CD4-positive, alpha-beta T cell treated with Interleukin-10 for 1 hour (primary cell): Measurements from ENCODE around the gene SDK2.

Experiments
- DNase-seq: peaks from one replicate; pipeline ENCODE4 v3.0.0-alpha.2; 2020

SDK2 gene

DNA sequence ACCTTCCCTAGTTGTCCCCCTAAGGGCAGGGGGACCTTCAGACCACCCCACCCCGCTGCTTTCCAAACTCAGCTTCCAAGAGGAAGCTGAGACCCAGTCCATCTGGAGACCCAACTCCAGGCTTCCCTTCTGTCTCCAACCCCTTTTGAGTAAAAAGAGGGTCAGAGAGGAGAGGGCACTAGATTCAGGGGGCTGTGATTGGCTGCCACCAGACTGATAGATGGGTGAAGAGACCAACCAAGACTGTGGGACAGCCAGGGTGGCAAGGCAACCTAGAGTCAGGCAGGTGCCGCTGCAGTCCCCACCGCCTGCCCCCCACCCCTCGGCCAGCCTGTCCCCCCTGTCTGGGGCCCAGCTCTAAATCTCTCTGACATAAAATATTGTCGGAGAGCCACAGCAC, 92.5 kb downstream of the SDK2 start:
- DNase-seq = peak; percentile 27

DNA sequence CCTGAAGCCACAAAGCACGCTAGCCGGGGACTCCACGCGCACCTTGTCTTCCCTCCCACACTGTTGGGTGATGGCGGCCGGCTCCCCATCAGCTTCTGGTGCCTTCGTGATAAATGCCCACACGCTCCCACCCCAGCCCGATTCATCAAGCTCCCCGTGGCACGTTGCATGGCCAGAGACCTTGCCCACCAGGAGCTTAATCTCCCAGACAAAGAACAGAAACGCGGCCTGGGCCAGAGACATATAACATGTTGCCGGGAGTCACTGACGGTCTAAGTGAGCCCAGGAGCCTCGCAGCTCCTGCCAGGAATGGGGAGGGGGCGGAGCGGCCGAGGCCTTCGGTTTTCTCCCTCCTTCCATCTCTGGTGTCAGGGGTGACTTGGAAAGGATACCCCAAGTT, 93.1 kb downstream of the SDK2 start:
- DNase-seq = no peak

- DNase-seq = no peak
Measured at GRCh38 chr17:73550556-73550955, 93.7 kb downstream of the SDK2 start.

GRCh38 chr17:73549841-73550430, 94.3 kb downstream of the SDK2 start:
- DNase-seq = no peak

- no peak for DNase-seq
Measured at GRCh38 chr17:73548620-73549311, 95.5 kb downstream of the SDK2 start.

DNA sequence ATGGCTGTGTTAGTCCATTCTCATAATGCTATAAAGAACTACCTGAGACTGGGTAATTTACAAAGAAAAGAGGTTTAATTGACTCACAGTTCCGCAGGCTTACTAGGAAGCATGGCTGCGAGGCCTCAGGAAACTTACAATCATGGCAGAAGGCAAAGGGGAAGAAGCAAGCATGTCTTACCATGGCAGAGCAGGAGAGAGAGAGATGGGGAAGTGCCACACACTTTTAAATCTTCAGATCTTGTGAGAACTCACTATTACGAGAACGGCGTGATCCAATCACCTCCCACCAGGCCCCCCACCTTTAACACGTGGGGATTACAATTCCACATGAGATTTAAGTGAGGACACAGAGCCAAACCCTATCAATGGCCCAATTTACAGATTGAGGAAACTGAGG, 96.5 kb downstream of the SDK2 start:
- DNase-seq = no peak

- DNase-seq = peak; percentile 28
Measured at GRCh38 chr17:73546770-73547536, 97.3 kb downstream of the SDK2 start.

GRCh38 chr17:73546114-73546513, 98.1 kb downstream of the SDK2 start:
- DNase-seq = no peak

GRCh38 chr17:73545109-73546032, 98.9 kb downstream of the SDK2 start:
- DNase-seq = no peak

GRCh38 chr17:73544333-73544732, 99.9 kb downstream of the SDK2 start:
- no peak for DNase-seq

DNA sequence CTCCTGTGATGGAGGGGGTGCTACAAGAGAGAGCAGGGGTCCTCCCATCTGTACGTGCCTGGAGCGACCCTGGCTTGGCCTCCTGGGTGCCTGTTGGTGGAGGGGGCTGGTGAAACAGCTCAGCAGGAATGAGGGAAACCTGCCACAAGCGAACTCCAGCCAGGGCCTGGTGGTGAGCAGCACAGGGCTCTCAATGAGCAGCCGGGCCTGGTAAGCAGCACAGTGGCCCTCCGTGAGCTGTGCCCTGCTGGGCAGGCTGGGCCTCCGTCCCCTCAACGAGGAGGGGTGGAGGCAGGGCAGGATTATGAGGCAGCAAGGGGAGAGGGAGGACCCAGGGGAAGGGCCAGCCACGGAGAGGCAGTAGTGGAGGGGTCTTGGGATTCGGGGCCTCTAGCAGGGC, 101.9 kb downstream of the SDK2 start:
- DNase-seq = no peak

- DNase-seq = no peak
Measured at GRCh38 chr17:73541561-73541981, 102.7 kb downstream of the SDK2 start.

- DNase-seq = no peak
Measured at GRCh38 chr17:73541111-73541510, 103.1 kb downstream of the SDK2 start.

GRCh38 chr17:73539166-73539565, 105.1 kb downstream of the SDK2 start:
- DNase-seq = no peak

GRCh38 chr17:73538445-73538844, 105.8 kb downstream of the SDK2 start:
- DNase-seq = no peak

GRCh38 chr17:73536700-73537605, 107.3 kb downstream of the SDK2 start:
- no peak for DNase-seq

- no peak for DNase-seq
Measured at GRCh38 chr17:73535746-73536145, 108.5 kb downstream of the SDK2 start.

DNA sequence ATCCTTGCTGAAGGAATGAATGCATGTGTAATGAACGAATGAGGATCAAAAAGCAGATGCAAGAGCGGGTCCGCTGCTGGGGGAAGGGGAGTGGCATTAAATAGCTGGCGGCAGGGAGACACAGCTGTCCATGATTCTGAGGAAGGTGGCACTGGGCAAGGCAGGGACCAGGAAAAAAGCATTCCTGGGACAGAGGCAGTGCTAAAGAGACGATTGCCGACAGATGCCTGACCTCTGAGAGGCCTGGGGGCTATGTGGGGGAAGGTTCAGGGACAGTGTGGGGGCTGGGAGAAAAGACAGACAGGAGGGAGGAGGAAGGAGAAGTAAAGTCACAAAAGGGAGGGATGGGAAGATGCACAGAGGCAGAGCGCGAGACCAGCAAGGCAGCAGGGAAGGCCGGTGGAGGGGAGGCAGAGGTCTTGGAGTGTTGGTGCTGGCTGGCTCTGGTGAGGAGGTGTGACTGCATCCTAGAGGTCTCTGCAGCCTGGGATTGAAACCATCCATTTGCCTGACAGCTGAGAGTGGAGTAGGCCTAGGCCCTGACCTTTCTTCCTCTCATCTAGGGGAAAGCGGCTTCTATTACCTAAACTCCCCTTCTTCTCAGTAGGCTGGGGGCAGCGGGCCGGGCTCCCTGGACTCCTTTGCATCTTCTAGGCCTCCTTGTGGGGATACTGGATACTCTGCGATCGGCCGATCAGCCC, 109.9 kb downstream of the SDK2 start:
- DNase-seq = no peak

- DNase-seq = no peak
Measured at GRCh38 chr17:73533781-73534180, 110.5 kb downstream of the SDK2 start.

- no peak for DNase-seq
Measured at GRCh38 chr17:73533127-73533526, 111.1 kb downstream of the SDK2 start.

- DNase-seq = no peak
Measured at GRCh38 chr17:73532421-73532901, 111.8 kb downstream of the SDK2 start.
